ENCODE results near the gene GAS5. TPM values are rescaled to one million over a fixed set of nuclear protein-coding genes. Genes with fewer than 3 reads are reported as not detected.

GAS5 gene
- polyA plus RNA-seq, 1 donor from 2014 or later: 307 TPM

GRCh38 chr1:173823781-173824314 is 43.9 kb downstream of the GAS5 start:
- H3K4me1 Mint-ChIP-seq: peaks cover 21 to 24% (median 23%) of the 10 kb centered on the region in 3 donors
- peak overlapping the region; percentile 79 to 97 (median 95) for H3K27ac Mint-ChIP-seq
- no peaks in the 10 kb centered on the region for H3K27me3 Mint-ChIP-seq
- no peaks in the 10 kb centered on the region for H3K36me3 Mint-ChIP-seq
- peak overlapping the region; percentile 91 to 99 (median 96) for H3K4me3 Mint-ChIP-seq
- H3K9me3 Mint-ChIP-seq: no peaks in the 10 kb centered on the region

- H3K27ac Mint-ChIP-seq: no peak overlapping the region
- no peaks in the 10 kb centered on the region for H3K36me3 Mint-ChIP-seq
- no peaks in the 10 kb centered on the region for H3K27me3 Mint-ChIP-seq
- peaks cover 23 to 26% (median 25%) of the 10 kb centered on the region in 3 donors for H3K4me1 Mint-ChIP-seq
- no peaks in the 10 kb centered on the region for H3K9me3 Mint-ChIP-seq
- peak overlapping the region in 1 of 4 donors; percentile 4 for H3K4me3 Mint-ChIP-seq
Measured at GRCh38 chr1:173821680-173822079, 46.1 kb downstream of the GAS5 start.

- Mint-ChIP-seq H3K36me3 (peaks cover 7% of the 10 kb centered on the region), H3K4me1 (peaks cover 21 to 23% (median 22%) of the 10 kb centered on the region in 3 donors), H3K9me3 (no peaks in the 10 kb centered on the region), H3K27ac (no peak overlapping the region), H3K27me3 (no peaks in the 10 kb centered on the region), H3K4me3 (no peak overlapping the region)
Measured at GRCh38 chr1:173818459-173818858, 49.3 kb downstream of the GAS5 start.

Other genes with a start within 250 kb of the GAS5 start
- not detected for gene TEX50, start 232.7 kb downstream of the GAS5 start, polyA plus RNA-seq
- not detected for gene ANKRD45, start 198.1 kb downstream of the GAS5 start, polyA plus RNA-seq
- gene KLHL20, start 153.0 kb downstream of the GAS5 start, polyA plus RNA-seq: 13.0 TPM
- 8.6 TPM for gene DARS2, start 43.3 kb downstream of the GAS5 start, polyA plus RNA-seq
- 7.2 TPM for gene CENPL, start 43.1 kb downstream of the GAS5 start, polyA plus RNA-seq
- gene ZBTB37, start 391 bp upstream of the GAS5 start, polyA plus RNA-seq: 2.0 TPM
- not detected for gene SERPINC1, start 49.3 kb upstream of the GAS5 start, polyA plus RNA-seq
- 6.0 TPM for gene RC3H1, start 154.4 kb upstream of the GAS5 start, polyA plus RNA-seq

All from IgD-negative memory B cell (primary cell).